GM12892 (cell line): ENCODE results near the gene GAL3ST3.

Experiments
- DNase-seq: peaks from one replicate; pipeline ENCODE4 v3.0.0; 2011; ENCODE audit not compliant: insufficient read length
- FAIRE-seq: peaks from 2 replicates; lab custom pipeline; 2011; peaks lifted over from hg19 to GRCh38; lab: Jason Lieb, UNC
- POLR2A ChIP-seq: IDR thresholded peaks from 2 replicates; pipeline ENCODE4 v1.6.1; 2011; ENCODE audit warnings: low read depth, low read length, control low read depth
- POLR2AphosphoS5 ChIP-seq: IDR thresholded peaks from 2 replicates; pipeline ENCODE4 v1.6.1; 2011; ENCODE audit warnings: low read depth, low read length, control low read depth
- TAF1 ChIP-seq: IDR thresholded peaks from 2 replicates; pipeline ENCODE4 v1.6.1; 2011; ENCODE audit warnings: low read depth, mild to moderate bottlenecking, control low read depth, low read length, borderline replicate concordance

GAL3ST3 gene

GRCh38 chr11:66050581-66051231 is 1.7 kb upstream of the GAL3ST3 start:
- TF ChIP-seq TAF1 = no peak
- no peak for TF ChIP-seq POLR2AphosphoS5
- no peak for TF ChIP-seq POLR2A
- FAIRE-seq (no peak), DNase-seq (no peak)

- TF ChIP-seq POLR2AphosphoS5 = no peak
- DNase-seq (no peak), FAIRE-seq (no peak)
Measured at GRCh38 chr11:66047541-66048365, 1.2 kb downstream of the GAL3ST3 start.

DNA sequence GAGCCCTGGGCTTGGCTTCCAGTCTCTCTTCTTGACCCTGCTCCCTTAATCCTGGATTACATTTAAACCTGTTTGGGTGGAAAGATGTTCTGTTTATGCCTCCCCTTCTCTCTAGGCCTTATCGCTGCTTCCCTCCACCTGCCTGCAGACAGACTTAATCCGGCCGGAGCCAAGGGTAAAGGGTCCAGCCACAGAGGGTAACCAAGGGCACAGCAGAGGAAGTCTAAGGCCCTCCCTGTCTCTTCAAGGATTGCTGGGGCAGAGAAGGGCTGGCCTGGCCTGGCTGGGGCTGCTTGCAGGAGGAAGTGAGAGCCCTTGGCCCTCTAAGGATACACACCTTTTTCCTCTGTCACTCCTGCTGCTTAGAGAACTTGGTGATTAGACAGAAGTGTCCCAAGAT is 2.1 kb downstream of the GAL3ST3 start:
- FAIRE-seq = no peak
- no peak for TF ChIP-seq POLR2AphosphoS5
- TF ChIP-seq TAF1 = no peak
- no peak for TF ChIP-seq POLR2A

GRCh38 chr11:66045177-66045639 is 3.8 kb downstream of the GAL3ST3 start:
- TF ChIP-seq TAF1 = no peak
- no peak for TF ChIP-seq POLR2A
- peak; percentile 99 for FAIRE-seq
- peak; percentile 88 for DNase-seq

More for the DNA sequence above, 2.1 kb downstream of the GAL3ST3 start:
- DNase-seq = no peak

GRCh38 chr11:66044757-66045156 is 4.2 kb downstream of the GAL3ST3 start:
- no peak for DNase-seq

DNA sequence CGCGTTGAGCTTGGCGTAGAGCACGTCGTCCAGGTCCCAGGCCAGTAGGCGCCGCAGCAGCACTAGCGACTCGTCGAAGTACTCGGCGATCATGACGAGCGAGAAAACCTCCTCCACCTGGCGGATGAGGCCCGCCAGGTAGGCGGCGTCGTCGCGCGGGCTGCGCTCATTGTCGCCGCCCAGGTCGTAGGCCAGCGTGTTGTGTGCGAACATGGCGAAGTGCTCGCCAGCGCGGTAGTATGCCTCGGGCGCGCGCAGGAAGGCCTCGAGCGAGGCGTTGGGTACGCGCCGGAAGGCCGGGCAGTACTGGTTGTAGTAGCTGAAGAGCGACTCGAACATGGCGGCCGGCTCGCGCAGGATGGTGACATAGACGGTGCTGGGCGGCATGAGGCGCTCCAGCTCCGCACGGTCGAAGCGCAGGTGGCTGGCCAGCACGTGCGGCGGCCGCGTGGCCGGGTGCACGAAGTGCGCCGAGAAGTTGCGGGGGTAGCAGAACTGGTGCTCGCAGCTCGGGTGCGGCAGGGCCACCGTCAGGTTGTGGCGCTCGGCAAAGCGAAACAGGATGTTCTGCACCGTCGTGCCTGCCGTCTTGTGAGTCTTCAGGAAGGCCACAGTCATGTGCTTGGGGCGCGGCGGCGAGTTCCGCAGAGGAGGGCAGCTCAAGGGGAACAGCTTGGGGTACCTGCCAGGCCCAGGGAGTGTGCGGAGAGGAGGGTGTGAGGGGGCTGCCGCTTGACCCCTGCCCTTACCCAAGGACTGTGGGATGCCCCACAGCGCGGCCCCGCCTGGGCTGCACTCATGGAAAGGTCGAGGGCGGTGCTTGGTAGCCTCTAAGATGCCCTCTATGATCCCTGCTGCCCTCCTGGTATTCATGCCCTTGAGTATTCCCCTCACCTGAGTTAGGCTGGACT is 5.7 kb downstream of the GAL3ST3 start:
- DNase-seq (no peak), FAIRE-seq (no peak)
- TF ChIP-seq POLR2AphosphoS5 (no peak), POLR2A (no peak), TAF1 (no peak)

More at GRCh38 chr11:66044757-66045156, 4.2 kb downstream of the GAL3ST3 start:
- no peak for FAIRE-seq
- TF ChIP-seq TAF1 = no peak
- TF ChIP-seq POLR2A = no peak
- TF ChIP-seq POLR2AphosphoS5 = no peak

GRCh38 chr11:66042227-66042995 is 6.5 kb downstream of the GAL3ST3 start:
- no peak for DNase-seq
- TF ChIP-seq TAF1 (no peak), POLR2AphosphoS5 (no peak), POLR2A (no peak)
- no peak for FAIRE-seq

DNA sequence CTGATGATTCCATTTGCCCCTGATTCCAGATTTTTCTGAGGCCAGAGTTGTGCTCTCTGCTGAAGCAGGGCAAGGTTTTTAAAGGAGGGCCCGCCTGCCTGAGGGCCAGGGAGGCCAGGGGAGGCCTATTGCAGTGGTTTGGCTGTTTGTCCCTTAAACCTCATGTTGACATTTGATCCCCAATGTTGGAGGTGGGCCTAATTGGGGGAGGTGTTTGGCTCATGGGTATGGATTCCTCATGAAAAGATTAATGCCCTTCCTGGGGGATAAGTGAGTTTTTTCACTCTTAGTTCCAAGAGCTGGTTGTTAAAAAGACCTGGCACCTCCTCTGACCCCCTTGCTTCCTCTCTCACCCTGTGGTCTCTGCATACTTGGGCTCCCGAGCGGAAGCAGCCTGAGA is 9.2 kb downstream of the GAL3ST3 start:
- no peak for FAIRE-seq
- DNase-seq = no peak
- no peak for TF ChIP-seq POLR2AphosphoS5
- TF ChIP-seq TAF1 = no peak
- no peak for TF ChIP-seq POLR2A

DNA sequence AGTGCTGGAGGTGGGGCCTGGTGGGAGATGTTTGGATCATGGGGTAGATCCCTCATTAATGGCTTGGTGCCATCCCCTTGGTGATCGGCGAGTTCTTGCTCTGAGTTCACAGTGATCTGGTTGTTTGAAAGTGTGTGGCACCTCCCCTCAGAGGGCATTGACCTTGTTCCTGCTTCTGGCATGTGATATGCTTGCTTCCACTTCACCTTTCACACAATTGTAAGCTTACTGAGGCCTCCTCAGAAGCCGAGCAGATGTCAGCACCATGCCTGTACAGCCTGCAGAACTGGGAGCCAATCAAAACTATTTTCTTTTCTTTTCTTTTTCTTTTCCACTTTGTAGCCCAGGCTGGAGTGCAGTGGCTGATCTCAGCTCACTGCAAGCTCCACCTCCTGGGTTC is 11.6 kb downstream of the GAL3ST3 start:
- TF ChIP-seq POLR2AphosphoS5 = no peak
- no peak for TF ChIP-seq POLR2A
- no peak for TF ChIP-seq TAF1
- DNase-seq (no peak), FAIRE-seq (no peak)

- no peak for FAIRE-seq
- TF ChIP-seq POLR2AphosphoS5 = no peak
- TF ChIP-seq TAF1 = no peak
- TF ChIP-seq POLR2A = no peak
- DNase-seq = no peak
Measured at GRCh38 chr11:66036334-66036710, 12.6 kb downstream of the GAL3ST3 start.
